Adrenal gland (tissue), 12 donors: ENCODE measurements around the gene EEF1AKMT3. TPM values are rescaled to one million over a fixed set of nuclear protein-coding genes. Genes with fewer than 3 reads are reported as not detected.

ENCODE experiments used
- DNase-seq, 7 donors: peaks; one replicate each; pipeline ENCODE4 v3.0.0-alpha.2; 2019 to 2020
- H3K27ac ChIP-seq, 5 donors: fragments of 200-600 bp; sonication (generic) in 4 of 5; 1 replicate in 3 of 5; 2 replicates in 2 of 5; pipeline versions ENCODE4 v1.5.1 to v1.8.0; 2016 to 2020; ENCODE audit warnings: mild to moderate bottlenecking in 1 of 5
- H3K27me3 ChIP-seq: fragments of 200-600 bp; 2 replicates; pipeline ENCODE4 v1.8.0; 2021
- H3K36me3 ChIP-seq, 2 donors: fragments of 200-600 bp; replicated peaks in 1 of 2; 1 replicate in 1 of 2; 2 replicates in 1 of 2; pipeline versions ENCODE4 v1.5.1 to v1.8.0; 2018 to 2022
- H3K4me1 ChIP-seq, 2 donors: fragments of 200-600 bp; replicated peaks in 1 of 2; 1 replicate in 1 of 2; 2 replicates in 1 of 2; pipeline versions ENCODE4 v1.5.1 to v1.8.0; 2018 to 2021
- H3K4me3 ChIP-seq, 4 donors: fragments of 200-600 bp; sonication (generic) in 3 of 4; one replicate each; pipeline ENCODE4 v1.5.1; 2016 to 2018
- H3K9me3 ChIP-seq, 3 donors: fragments of 200-600 bp; sonication (generic) in 1 of 3; replicated peaks in 1 of 3; 1 replicate in 2 of 3; 2 replicates in 1 of 3; pipeline versions ENCODE4 v1.5.1 to v1.8.0; 2016 to 2021
- CTCF ChIP-seq, 6 experiments: fragments of 450-650 bp in 4 of 6; fragments of 200-600 bp in 2 of 6; sonication (generic) in 1 of 6; IDR thresholded peaks; 1 replicate in 5 of 6; 2 replicates in 1 of 6; pipeline versions ENCODE4 v1.5.1 to v1.8.0; 2016 to 2021; ENCODE audit warnings: antibody characterized with exemption in 6 of 6, mild to moderate bottlenecking in 2 of 6, moderate library complexity in 1 of 6
- POLR2A ChIP-seq, 2 donors: fragments of 450-650 bp; IDR thresholded peaks; one replicate each; pipeline ENCODE4 v1.6.1; 2017; ENCODE audit warnings: antibody characterized with exemption in 2 of 2, mild to moderate bottlenecking in 2 of 2, moderate library complexity in 1 of 2
- WGBS, 4 donors: extraction: QIAGEN DNeasy Blood & Tissue Kit in 2 of 4; methylation state at CpG; one replicate each; pipeline versions ENCODE4 v1.1.5 to v1.1.7; 2013 to 2017; 5-methylcytosine and 5-hydroxymethylcytosine counted together
- intact Hi-C, 2 donors: fragments of 100-400 bp; cut with DNase I; formaldehyde crosslinking; loops; one replicate each; pipeline versions ENCODE4 v1.14.1 to v1.15.0; 2022 to 2023
- polyA plus RNA-seq, 3 donors: library from polyadenylated mRNA; stranded (reverse); fragments of 200-250 nt in 2 of 3; fragments of 350-450 nt in 1 of 3; fragmentation: Illumina TruSeq in 1 of 3; extraction: RNeasy Lipid Tissue Mini Kit (QIAGEN cat#74804) in 1 of 3; gene quantifications; one replicate each; pipeline ENCODE4 v1.2.3, GENCODE V29; 2013 to 2014
- total RNA-seq, 9 donors: library from RNA; depleted of rRNA in 4 of 9; stranded (reverse); fragments of >200 nt in 4 of 9; fragments of 120-200 nt in 1 of 9; fragmentation: NEBNext Ultra II Directional in 1 of 9; extraction: Animal tissue kit (Norgen Biotek cat#: 25700) in 1 of 9; gene quantifications; one replicate each; pipeline versions ENCODE4 v1.1.0 to v1.2.4, GENCODE V29; 2013 to 2023
- donor health status: healthy with polysubstance abuse.
- donor health status: Bipolar disorder and iron deficiency.
- donor health status: DM: yes; HTN: yes; CAD: no.
- donor health status: DM: no; HTN: no; CAD: no.
- donor health status: DM: no; HTN: no; CAD: no.
- donor health status: DM: yes; HTN: yes; CAD: no.

EEF1AKMT3 gene
- total and polyA plus RNA-seq, 12 donors: 2.4 to 35.9 (median 8.8) TPM

GRCh38 chr12:57783861-57784260 lies 11.4 kb downstream of the EEF1AKMT3 start:
- DNase-seq: no peak
- Histone ChIP-seq H3K27me3 (no peaks in the 10 kb centered on the region), H3K27ac (no peak overlapping the region), H3K9me3 (no peaks in the 10 kb centered on the region), H3K4me3 (no peak overlapping the region), H3K36me3 (peaks cover 0 to 44% of the 10 kb centered on the region in 2 donors), H3K4me1 (peaks cover 7 to 15% of the 10 kb centered on the region in 2 donors)
- WGBS, 4 donors: 86 to 90% (median 88%) methylated on average over 11 of the region's 11 CpGs
- no peak for TF ChIP-seq POLR2A (IDR thresholded peaks at IDR 0.05)
- no peak for TF ChIP-seq CTCF (IDR thresholded peaks at IDR 0.05)
- intact Hi-C loops: no loop called here

- WGBS, 4 donors: 15 to 38% (median 21%) methylated on average over 1 of the region's 1 CpG
- Histone ChIP-seq H3K9me3 (no peaks in the 10 kb centered on the region), H3K36me3 (peaks cover 0 to 61% of the 10 kb centered on the region in 2 donors), H3K4me1 (peaks cover 9 to 27% of the 10 kb centered on the region in 2 donors), H3K27me3 (no peaks in the 10 kb centered on the region), H3K27ac (peak overlapping the region; percentile 52 to 83 (median 72)), H3K4me3 (no peak overlapping the region)
- TF ChIP-seq CTCF (IDR thresholded peaks at IDR 0.05) (no peak), POLR2A (IDR thresholded peaks at IDR 0.05) (no peak)
- DNase-seq: peak in 3 of 7 donors; percentile 39 to 63 (median 62)
- intact Hi-C loops: no loop called here
These were observed 21.5 kb downstream of the EEF1AKMT3 start for GRCh38 chr12:57793920-57794319.

GRCh38 chr12:57795354-57795753 lies 22.9 kb downstream of the EEF1AKMT3 start:
- H3K4me1 ChIP-seq: peaks cover 9 to 27% of the 10 kb centered on the region in 2 donors
- WGBS, 4 donors: 89 to 93% (median 91%) methylated on average over 6 of the region's 6 CpGs
- H3K27ac ChIP-seq: peak overlapping the region in 3 of 5 donors; percentile 17 to 83 (median 78)
- H3K36me3 ChIP-seq: peaks cover 0 to 69% of the 10 kb centered on the region in 2 donors
- H3K9me3 ChIP-seq: no peaks in the 10 kb centered on the region
- intact Hi-C loops: no loop called here
- DNase-seq: no peak
- no peak overlapping the region for H3K4me3 ChIP-seq
- TF ChIP-seq POLR2A (IDR thresholded peaks at IDR 0.05): no peak
- no peak for TF ChIP-seq CTCF (IDR thresholded peaks at IDR 0.05)
- no peaks in the 10 kb centered on the region for H3K27me3 ChIP-seq

GRCh38 chr12:57796996-57797395 lies 24.6 kb downstream of the EEF1AKMT3 start:
- no peaks in the 10 kb centered on the region for H3K9me3 ChIP-seq
- no peak for DNase-seq
- H3K27me3 ChIP-seq: no peaks in the 10 kb centered on the region
- peaks cover 0 to 82% of the 10 kb centered on the region in 2 donors for H3K36me3 ChIP-seq
- no peak overlapping the region for H3K27ac ChIP-seq
- peaks cover 9 to 27% of the 10 kb centered on the region in 2 donors for H3K4me1 ChIP-seq
- TF ChIP-seq POLR2A (IDR thresholded peaks at IDR 0.05) (no peak), CTCF (IDR thresholded peaks at IDR 0.05) (no peak)
- 94 to 100% (median 97%) methylated on average over 1 of the region's 1 CpG for WGBS, 4 donors
- H3K4me3 ChIP-seq: no peak overlapping the region
- intact Hi-C loops: no loop called here
